ENCODE measurements around the gene CCND2.

DNA sequence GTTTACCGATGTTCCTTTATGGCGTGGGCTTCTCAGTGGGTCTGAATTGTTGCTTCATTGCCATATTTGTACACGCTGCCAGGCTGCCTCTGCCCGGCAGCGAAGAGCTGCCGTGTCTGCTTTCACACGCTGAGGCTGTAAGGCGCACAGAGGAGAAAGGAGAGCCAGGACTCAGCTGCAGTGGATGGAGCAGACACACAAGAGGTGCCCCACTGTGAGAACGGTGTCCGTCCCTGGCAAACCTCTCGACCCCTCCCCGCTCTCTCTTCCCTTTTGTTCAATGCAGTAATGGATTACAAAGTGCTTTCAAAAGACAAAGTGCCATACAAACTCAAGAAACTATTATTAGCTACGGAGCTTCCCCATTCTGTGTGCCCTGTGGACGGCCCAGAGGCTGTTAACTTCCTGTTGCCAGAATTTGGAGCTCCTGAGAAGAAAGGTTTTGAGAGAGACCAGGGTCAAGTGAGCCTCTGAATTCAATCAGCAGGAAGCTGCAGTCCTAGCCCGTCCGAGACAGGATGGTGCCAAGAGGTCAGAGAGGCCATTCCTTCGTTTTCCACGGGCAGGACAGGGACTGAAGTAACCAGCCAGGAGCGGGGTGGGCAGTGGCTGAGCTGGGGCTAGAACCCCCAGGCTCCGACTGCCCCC lies 15.8 kb downstream of the CCND2 start:
- TF ChIP-seq POLR2A (IDR thresholded peaks at IDR 0.05) (no peak), CTCF (IDR thresholded peaks at IDR 0.05) (no peak)

Data from ovary (tissue), 3 donors.